Measurements from ENCODE around the gene USF1.
"Not testable (repeated sequence)": the region's sequence is repeated elsewhere in the genome, so short reads cannot be mapped to it uniquely, and the experiment has no call there.

USF1 gene

GRCh38 chr1:161018631-161018930, 27.2 kb downstream of the USF1 start:
- DNase-seq: no peak

GRCh38 chr1:161017756-161018630, 27.8 kb downstream of the USF1 start:
- DNase-seq: no peak

GRCh38 chr1:161017181-161017580, 28.6 kb downstream of the USF1 start:
- not testable (repeated sequence) for DNase-seq

GRCh38 chr1:161016683-161017082, 29.1 kb downstream of the USF1 start:
- DNase-seq: not testable (repeated sequence)

GRCh38 chr1:161013488-161014230, 32.1 kb downstream of the USF1 start:
- DNase-seq: peak; percentile 78

GRCh38 chr1:161013131-161013487, 32.7 kb downstream of the USF1 start:
- peak; percentile 14 for DNase-seq

GRCh38 chr1:161012420-161012819, 33.4 kb downstream of the USF1 start:
- DNase-seq: no peak

GRCh38 chr1:161009602-161010211, 36.1 kb downstream of the USF1 start:
- no peak for DNase-seq

- DNase-seq: no peak
These were observed 36.8 kb downstream of the USF1 start for GRCh38 chr1:161008869-161009510.

GRCh38 chr1:161007369-161007768, 38.4 kb downstream of the USF1 start:
- DNase-seq: no peak

- no peak for DNase-seq
These were observed 39.2 kb downstream of the USF1 start for GRCh38 chr1:161006563-161006962.

- DNase-seq: no peak
These were observed 44.3 kb downstream of the USF1 start for GRCh38 chr1:161001525-161001924.

GRCh38 chr1:161000736-161001480, 44.9 kb downstream of the USF1 start:
- DNase-seq: no peak

GRCh38 chr1:160999376-160999775, 46.4 kb downstream of the USF1 start:
- DNase-seq: no peak

GRCh38 chr1:160997323-160998038, 48.3 kb downstream of the USF1 start:
- DNase-seq: peak; percentile 51

- no peak for DNase-seq
These were observed 49.6 kb downstream of the USF1 start for GRCh38 chr1:160996178-160996577.

- DNase-seq: no peak
These were observed 52.1 kb downstream of the USF1 start for GRCh38 chr1:160993544-160994193.

- DNase-seq: not testable (repeated sequence)
These were observed 53.7 kb downstream of the USF1 start for GRCh38 chr1:160992036-160992435.

All from CD4-positive, alpha-beta T cell treated with Interferon gamma for 1 hour (primary cell).